HG03457 (cell line): ENCODE results near the gene HTR1A.

Experiments
- ATAC-seq: cut with Tn5 transposase; IDR thresholded peaks from one replicate; pipeline ENCODE4 v1.9.1; 2021; ENCODE audit warnings: moderate number of reproducible peaks; ENCODE audit not compliant: unreplicated experiment

HTR1A gene

GRCh38 chr5:63962279-63962678, at the start of gene HTR1A:
TSS of gene HTR1A (minus strand) at chr5:63962445. CDS start at chr5:63961719, 726 bp downstream.
- ATAC-seq = no peak

- no peak for ATAC-seq
Measured at GRCh38 chr5:64003966-64004365, 41.7 kb upstream of the HTR1A start.

GRCh38 chr5:64000096-64000495, 37.9 kb upstream of the HTR1A start:
- no peak for ATAC-seq

GRCh38 chr5:63987053-63987452, 24.8 kb upstream of the HTR1A start:
- ATAC-seq = no peak

GRCh38 chr5:63981864-63982263, 19.6 kb upstream of the HTR1A start:
- ATAC-seq = no peak

- ATAC-seq = no peak
Measured at GRCh38 chr5:63963926-63964325, 1.7 kb upstream of the HTR1A start.

- ATAC-seq = no peak
Measured at GRCh38 chr5:63963080-63963735, 963 bp upstream of the HTR1A start.

GRCh38 chr5:63961598-63962161, 565 bp downstream of the HTR1A start:
- ATAC-seq = no peak

GRCh38 chr5:63961125-63961597, 1.1 kb downstream of the HTR1A start:
- no peak for ATAC-seq

GRCh38 chr5:63960646-63961045, 1.6 kb downstream of the HTR1A start:
- no peak for ATAC-seq

- no peak for ATAC-seq
Measured at GRCh38 chr5:63959177-63959982, 2.9 kb downstream of the HTR1A start.

- no peak for ATAC-seq
Measured at GRCh38 chr5:63958654-63959053, 3.6 kb downstream of the HTR1A start.

- ATAC-seq = no peak
Measured at GRCh38 chr5:63957617-63958016, 4.6 kb downstream of the HTR1A start.

- no peak for ATAC-seq
Measured at GRCh38 chr5:63953217-63953616, 9.0 kb downstream of the HTR1A start.

- ATAC-seq = no peak
Measured at GRCh38 chr5:63935103-63935502, 27.1 kb downstream of the HTR1A start.

GRCh38 chr5:63931836-63932235, 30.4 kb downstream of the HTR1A start:
- no peak for ATAC-seq

- ATAC-seq = no peak
Measured at GRCh38 chr5:63928451-63928850, 33.8 kb downstream of the HTR1A start.

GRCh38 chr5:63923914-63924313, 38.3 kb downstream of the HTR1A start:
- ATAC-seq = no peak

GRCh38 chr5:63919763-63920478, 42.3 kb downstream of the HTR1A start:
- ATAC-seq = no peak

GRCh38 chr5:63916786-63917185, 45.5 kb downstream of the HTR1A start:
- ATAC-seq = no peak

- ATAC-seq = no peak
Measured at GRCh38 chr5:63911871-63912270, 50.4 kb downstream of the HTR1A start.
